EL (cell line): Measurements from ENCODE around the gene PNLIPRP1.

Source experiments
- DNase-seq: peaks from one replicate; pipeline ENCODE4 v3.0.0-alpha.2; 2016

Gene PNLIPRP1

GRCh38 chr10:116590590-116591444, at the start of gene PNLIPRP1:
PNLIPRP1 (plus strand) TSS chr10:116590959; CDS start chr10:116591130, 171 bp downstream.
- DNase-seq: no peak

DNA sequence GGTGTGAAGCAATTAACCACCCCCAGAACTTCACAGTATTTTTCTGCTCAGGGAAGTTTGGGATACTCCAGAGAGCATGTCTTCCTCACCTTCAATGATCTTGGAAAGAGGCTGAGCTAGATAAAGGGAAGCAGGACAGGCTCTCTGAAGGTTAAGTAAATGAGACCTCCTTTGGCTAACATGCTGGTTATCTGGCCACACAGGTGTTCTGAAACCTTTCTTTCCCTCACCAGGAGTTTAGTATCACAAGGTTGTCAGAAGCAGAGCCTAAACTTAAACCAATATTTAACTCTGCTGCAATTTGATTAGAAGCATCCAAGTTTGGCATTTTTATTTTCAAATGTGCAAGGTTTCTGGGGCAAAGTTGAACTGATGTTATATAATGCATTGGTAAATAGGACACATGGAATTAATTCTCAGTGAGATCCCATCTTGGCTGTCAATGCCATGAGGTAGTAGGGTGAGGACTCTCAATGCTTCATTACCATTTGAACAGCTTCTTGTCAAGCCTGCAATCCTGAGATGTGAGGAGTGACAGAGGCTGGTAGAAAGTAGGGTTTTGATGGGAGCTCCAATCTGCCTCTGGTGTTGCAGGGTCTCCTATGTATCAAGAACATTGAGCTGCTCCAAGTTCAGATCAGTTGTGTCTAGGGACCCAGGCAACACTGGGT, 48.6 kb upstream of the PNLIPRP1 start:
- DNase-seq: no peak

DNA sequence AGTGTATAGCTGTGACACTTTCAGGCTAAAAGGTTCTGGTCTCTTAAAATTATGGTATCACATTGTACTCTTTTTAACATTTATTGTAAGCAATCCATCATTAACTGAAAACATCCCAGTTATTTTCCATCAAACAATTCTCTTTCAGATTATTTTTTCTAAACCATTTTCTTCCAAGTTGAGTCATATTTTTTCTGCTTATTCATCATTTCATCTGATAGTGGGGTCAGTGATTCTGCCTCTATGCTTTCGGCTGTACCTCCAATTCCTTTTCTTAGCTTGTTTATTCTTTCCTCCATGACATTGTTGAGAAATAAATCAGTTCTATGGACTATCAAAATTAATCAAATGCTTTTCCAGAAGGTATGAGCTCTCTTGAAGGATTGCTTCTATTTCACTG, 45.6 kb upstream of the PNLIPRP1 start:
- no peak for DNase-seq

- DNase-seq: no peak
Measured at GRCh38 chr10:116545756-116546155, 45.0 kb upstream of the PNLIPRP1 start, which contains the start of gene PNLIP. PNLIP (plus strand) TSS chr10:116545931; CDS start chr10:116546093, 162 bp downstream.

GRCh38 chr10:116548301-116548700, 42.5 kb upstream of the PNLIPRP1 start:
- DNase-seq: no peak

- no peak for DNase-seq
Measured at GRCh38 chr10:116553378-116553980, 37.3 kb upstream of the PNLIPRP1 start.

DNA sequence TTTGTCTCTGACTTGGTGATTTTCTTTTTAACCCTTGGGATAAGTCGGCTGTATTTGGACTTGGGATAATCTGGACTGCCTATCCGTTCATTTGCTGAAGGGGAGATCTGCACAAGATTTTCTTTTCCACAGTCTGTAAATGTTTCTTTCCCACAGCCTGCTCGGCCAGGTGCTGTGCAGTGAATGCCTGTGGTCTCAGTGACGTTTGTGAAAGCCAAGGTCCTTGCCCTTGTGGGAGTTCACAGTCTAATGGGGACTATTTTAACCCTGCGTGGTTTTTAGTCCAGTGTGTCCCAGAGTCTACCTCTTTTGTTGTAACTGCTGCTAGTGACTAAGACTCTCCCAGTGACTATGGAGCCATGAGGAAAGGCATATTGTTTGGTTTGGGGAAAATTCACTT, 36.1 kb upstream of the PNLIPRP1 start:
- DNase-seq: no peak

DNA sequence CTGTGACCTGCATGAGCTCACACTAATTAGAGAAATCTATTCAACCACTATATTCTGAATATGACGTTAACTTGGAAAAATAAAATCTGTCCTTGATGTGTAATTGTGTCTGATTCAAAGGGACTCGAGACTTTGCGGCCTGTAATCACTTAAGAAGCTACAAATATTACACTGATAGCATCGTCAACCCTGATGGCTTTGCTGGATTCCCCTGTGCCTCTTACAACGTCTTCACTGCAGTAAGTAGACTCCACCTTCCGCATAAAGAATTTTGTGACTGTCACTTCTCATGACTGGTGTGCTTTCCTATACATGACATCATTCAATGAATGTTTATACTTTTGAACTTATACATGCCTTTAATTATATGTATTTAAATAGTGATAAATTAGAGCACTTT, 34.9 kb upstream of the PNLIPRP1 start:
- no peak for DNase-seq

GRCh38 chr10:116557305-116557880, 33.4 kb upstream of the PNLIPRP1 start:
- DNase-seq: no peak

DNA sequence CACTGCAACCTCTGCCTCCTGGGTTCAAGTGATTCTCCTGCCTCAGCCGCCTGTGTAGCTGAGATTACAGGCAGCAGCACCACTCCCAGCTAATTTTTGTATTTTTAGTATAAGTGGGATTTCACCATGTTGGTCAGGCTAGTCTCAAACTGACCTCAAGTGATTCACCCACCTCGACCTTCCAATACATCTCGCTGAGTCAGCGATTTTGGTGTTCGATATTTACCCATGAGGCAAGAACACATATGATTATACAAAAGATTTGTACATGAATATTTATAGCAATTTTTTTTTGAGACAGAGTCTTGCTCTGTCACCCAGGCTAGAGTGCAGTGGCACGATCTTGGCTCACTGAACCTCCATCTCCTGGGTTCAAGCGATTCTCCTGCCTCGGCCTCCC, 25.2 kb upstream of the PNLIPRP1 start:
- DNase-seq: no peak

- DNase-seq: no peak
Measured at GRCh38 chr10:116566932-116567331, 23.8 kb upstream of the PNLIPRP1 start.

DNA sequence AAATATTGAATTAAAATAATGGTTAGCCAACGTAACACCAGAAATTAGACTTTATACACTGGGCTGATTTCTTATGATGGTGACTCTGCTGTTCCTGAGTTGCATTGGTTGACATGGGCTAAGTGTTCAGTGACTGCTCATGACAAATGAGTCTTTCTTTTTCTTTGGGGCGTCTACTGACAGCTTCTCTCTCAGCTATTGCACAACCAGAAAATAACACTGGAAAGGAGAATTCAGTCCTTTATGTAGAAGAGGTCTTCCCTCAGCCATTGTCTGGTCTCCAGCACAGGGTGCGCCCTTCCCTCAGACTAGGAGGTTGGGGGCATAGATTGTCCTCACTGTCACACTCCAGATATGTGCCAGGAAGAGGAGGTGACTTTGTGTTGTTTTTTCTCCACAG, 23.4 kb upstream of the PNLIPRP1 start:
- DNase-seq: no peak

DNA sequence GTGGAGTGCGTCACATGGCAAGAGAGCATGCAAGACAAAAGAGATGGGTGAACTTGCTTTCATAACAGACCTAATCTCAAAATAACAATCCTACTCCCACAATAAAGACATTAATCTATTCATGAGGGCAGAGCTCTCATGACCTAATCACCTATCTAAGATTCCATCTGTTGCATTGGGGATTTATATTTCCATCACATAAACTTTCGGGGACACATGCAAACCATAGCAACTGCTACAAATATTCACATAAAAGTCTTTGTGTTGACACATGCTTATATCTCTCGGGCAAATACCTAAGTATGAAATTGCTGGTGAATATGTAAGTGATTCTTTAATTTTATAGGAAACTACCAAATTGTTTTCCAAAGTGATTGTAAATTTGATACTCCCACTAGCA, 16.0 kb upstream of the PNLIPRP1 start:
- no peak for DNase-seq

DNA sequence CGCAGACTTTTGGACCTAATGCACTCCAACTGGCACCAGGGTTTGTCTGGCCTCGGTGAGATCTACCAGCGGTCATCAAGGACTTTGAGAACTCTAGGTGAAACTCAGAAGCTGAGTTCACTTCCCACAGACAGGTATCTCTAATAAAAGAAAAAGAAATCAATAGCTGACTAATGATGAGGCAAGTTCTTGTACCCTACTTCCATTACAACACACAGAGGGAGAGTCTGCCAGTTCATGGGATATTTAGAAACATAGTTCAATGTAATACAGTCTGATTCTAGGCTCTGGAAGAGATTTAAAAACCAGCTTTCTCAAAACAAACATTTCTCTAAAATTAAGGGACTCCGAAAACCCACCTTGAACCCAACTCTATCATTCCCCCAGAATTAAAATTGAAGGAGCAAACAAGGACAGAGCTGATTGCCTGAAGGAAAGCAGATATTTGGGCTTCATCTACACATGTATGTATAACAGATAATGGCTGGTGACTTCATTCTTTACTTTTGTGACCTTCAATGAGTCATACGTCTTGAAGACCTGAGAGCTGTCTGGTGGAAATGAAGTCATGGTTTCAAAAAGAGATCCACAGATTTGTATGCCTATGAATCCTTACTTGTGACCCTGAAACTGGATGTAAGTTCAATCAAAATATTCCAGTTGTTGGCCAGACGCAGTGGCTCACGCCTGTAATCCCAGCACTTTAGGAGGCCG, 2.7 kb upstream of the PNLIPRP1 start:
- no peak for DNase-seq

- no peak for DNase-seq
Measured at GRCh38 chr10:116588995-116589394, 1.8 kb upstream of the PNLIPRP1 start.

GRCh38 chr10:116589926-116590325, 833 bp upstream of the PNLIPRP1 start:
- no peak for DNase-seq

DNA sequence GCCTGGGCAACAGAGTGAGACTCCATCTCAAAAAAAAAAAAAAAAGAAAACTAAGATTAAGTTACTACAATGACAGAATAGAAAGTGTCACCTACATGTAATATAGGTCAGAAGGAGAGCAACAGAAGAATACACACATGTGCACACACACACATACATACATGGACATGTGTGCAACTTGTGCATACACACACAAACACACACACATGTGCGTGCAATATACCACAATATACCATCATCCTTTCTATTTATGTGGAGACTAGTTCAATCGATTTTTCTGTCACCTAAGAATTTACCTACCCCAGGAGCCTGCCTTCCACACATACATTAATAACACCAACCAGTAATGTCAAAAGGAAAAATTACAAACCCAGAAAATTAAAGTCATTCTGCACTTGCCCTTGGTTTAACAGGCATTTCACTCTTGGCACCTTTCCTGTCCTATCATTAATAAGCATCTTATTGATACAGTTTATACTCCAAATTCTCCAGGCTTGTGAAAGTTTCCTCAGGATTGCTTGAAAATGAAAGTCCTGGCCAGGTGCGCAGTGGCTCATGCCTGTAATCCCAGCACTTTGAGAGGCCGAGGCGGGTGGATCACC, 2.5 kb downstream of the PNLIPRP1 start:
- DNase-seq: no peak

DNA sequence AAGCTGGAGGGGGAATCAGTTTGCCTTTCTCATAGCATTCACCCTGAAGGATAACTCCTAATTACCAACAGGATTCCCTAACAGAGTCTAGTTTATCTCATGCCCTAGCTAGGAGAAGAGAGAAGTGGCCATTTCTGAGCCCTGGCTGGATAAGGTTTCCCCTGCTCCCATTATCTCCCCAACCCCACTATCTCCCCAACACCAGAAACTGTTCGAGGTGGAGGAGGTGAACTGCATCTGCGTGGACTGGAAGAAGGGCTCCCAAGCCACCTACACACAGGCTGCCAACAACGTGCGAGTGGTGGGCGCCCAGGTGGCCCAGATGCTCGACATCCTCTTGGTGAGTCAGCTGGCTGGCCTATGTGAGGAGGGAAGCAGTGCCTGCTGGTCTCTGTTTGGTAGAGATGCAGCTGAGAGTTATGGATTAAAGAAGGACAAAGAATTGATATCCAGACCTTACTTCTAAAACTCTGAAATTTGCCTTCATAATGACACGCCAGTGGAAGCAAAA, 3.8 kb downstream of the PNLIPRP1 start:
- DNase-seq: no peak

DNA sequence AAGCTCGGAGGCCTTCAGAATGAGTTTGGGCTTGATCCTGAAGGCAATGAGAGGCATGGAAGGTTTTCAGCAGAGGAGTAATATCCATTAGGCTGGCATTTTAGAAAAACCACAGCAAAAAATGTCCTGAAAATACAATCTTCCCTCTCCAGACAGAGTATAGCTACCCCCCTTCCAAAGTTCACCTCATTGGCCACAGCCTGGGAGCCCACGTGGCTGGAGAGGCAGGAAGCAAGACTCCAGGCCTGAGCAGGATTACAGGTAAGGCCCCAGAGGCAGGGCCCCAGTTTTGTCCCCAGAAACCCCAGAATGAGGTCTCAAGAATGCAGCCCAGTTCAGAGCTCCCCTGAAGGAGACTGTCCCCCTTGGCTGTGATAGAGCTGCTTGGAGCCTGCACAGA, 5.3 kb downstream of the PNLIPRP1 start:
- no peak for DNase-seq

- DNase-seq: no peak
Measured at GRCh38 chr10:116597543-116597942, 6.8 kb downstream of the PNLIPRP1 start.

GRCh38 chr10:116598329-116598728, 7.6 kb downstream of the PNLIPRP1 start:
- DNase-seq: no peak

GRCh38 chr10:116599991-116600390, 9.2 kb downstream of the PNLIPRP1 start:
- DNase-seq: no peak
